Measurements from ENCODE around the gene ANLN.

Gene ANLN

GRCh38 chr7:36430186-36430585 lies 40.5 kb downstream of the ANLN start:
- 90% methylated on average over 1 of the region's 2 CpGs for WGBS
- Histone ChIP-seq H2BK120ac (ENCODE audit: low read depth, low read length) (no peak overlapping the region), H3K23ac (ENCODE audit: low read length in 2 of 2) (no peak overlapping the region), H3K18ac (ENCODE audit: low read depth in 1 of 2, low read length in 2 of 2) (no peak overlapping the region), H4K8ac (ENCODE audit: low read length) (no peak overlapping the region), H3K27me3 (ENCODE audit: control insufficient read depth in 1 of 2, insufficient read depth in 1 of 2, low read length in 2 of 2) (no peaks in the 10 kb centered on the region), H2AFZ (ENCODE audit: low read depth, low read length) (no peak overlapping the region), H4K91ac (ENCODE audit: low read length) (no peak overlapping the region), H3K4me2 (ENCODE audit: low read length, poor library complexity, severe bottlenecking) (no peak overlapping the region), H2BK15ac (ENCODE audit: low read depth, poor library complexity, severe bottlenecking) (no peak overlapping the region), H2BK12ac (ENCODE audit: low read length in 2 of 2) (no peak overlapping the region), H2BK5ac (ENCODE audit: low read depth, low read length, poor library complexity, severe bottlenecking) (no peak overlapping the region), H3K9me3 (ENCODE audit: control insufficient read depth, low read length) (peaks cover 7% of the 10 kb centered on the region), H3K27ac (ENCODE audit: low read length, poor library complexity, severe bottlenecking) (no peak overlapping the region), H3K14ac (ENCODE audit: low read length in 2 of 2) (no peak overlapping the region), H3K4me3 (ENCODE audit: insufficient read depth in 1 of 2, low read depth in 1 of 2, low read length in 2 of 2) (no peak overlapping the region), H2AK5ac (ENCODE audit: low read length, severe bottlenecking) (no peak overlapping the region), H3K9ac (ENCODE audit: low read length) (no peak overlapping the region), H3K4me1 (ENCODE audit: control insufficient read depth, insufficient read depth, low read depth, low read length) (no peaks in the 10 kb centered on the region), H3K36me3 (ENCODE audit: control insufficient read depth in 1 of 2, insufficient read depth in 2 of 2, low read depth in 1 of 2, low read length in 2 of 2) (peaks cover 2 to 14% of the 10 kb centered on the region in 2 experiments), H3K79me1 (replicated peaks; ENCODE audit: low read length, poor library complexity, severe bottlenecking) (peaks cover 12% of the 10 kb centered on the region), H3K4ac (ENCODE audit: low read depth in 1 of 2, low read length in 2 of 2) (no peak overlapping the region)
- no peak for DNase-seq

GRCh38 chr7:36430881-36431280 lies 41.2 kb downstream of the ANLN start:
- H3K18ac ChIP-seq (ENCODE audit: low read depth in 1 of 2, low read length in 2 of 2) = no peak overlapping the region
- H3K27ac ChIP-seq (ENCODE audit: low read length, poor library complexity, severe bottlenecking) = no peak overlapping the region
- H3K27me3 ChIP-seq (ENCODE audit: control insufficient read depth in 1 of 2, insufficient read depth in 1 of 2, low read length in 2 of 2) = no peaks in the 10 kb centered on the region
- no peak overlapping the region for H4K91ac ChIP-seq (ENCODE audit: low read length)
- no peak overlapping the region for H2BK15ac ChIP-seq (ENCODE audit: low read depth, poor library complexity, severe bottlenecking)
- peaks cover 2 to 14% of the 10 kb centered on the region in 2 experiments for H3K36me3 ChIP-seq (ENCODE audit: control insufficient read depth in 1 of 2, insufficient read depth in 2 of 2, low read depth in 1 of 2, low read length in 2 of 2)
- H2BK12ac ChIP-seq (ENCODE audit: low read length in 2 of 2) = no peak overlapping the region
- WGBS = 100% methylated on average over 1 of the region's 2 CpGs
- H3K23ac ChIP-seq (ENCODE audit: low read length in 2 of 2) = no peak overlapping the region
- no peak overlapping the region for H3K4me2 ChIP-seq (ENCODE audit: low read length, poor library complexity, severe bottlenecking)
- H2BK120ac ChIP-seq (ENCODE audit: low read depth, low read length) = no peak overlapping the region
- no peak overlapping the region for H3K14ac ChIP-seq (ENCODE audit: low read length in 2 of 2)
- peaks cover 12% of the 10 kb centered on the region for H3K79me1 ChIP-seq (replicated peaks; ENCODE audit: low read length, poor library complexity, severe bottlenecking)
- no peak overlapping the region for H2BK5ac ChIP-seq (ENCODE audit: low read depth, low read length, poor library complexity, severe bottlenecking)
- no peak overlapping the region for H2AK5ac ChIP-seq (ENCODE audit: low read length, severe bottlenecking)
- no peaks in the 10 kb centered on the region for H3K4me1 ChIP-seq (ENCODE audit: control insufficient read depth, insufficient read depth, low read depth, low read length)
- no peak for DNase-seq
- peaks cover 7% of the 10 kb centered on the region for H3K9me3 ChIP-seq (ENCODE audit: control insufficient read depth, low read length)
- no peak overlapping the region for H3K4me3 ChIP-seq (ENCODE audit: insufficient read depth in 1 of 2, low read depth in 1 of 2, low read length in 2 of 2)
- no peak overlapping the region for H3K4ac ChIP-seq (ENCODE audit: low read depth in 1 of 2, low read length in 2 of 2)
- H4K8ac ChIP-seq (ENCODE audit: low read length) = no peak overlapping the region
- H2AFZ ChIP-seq (ENCODE audit: low read depth, low read length) = no peak overlapping the region
- H3K9ac ChIP-seq (ENCODE audit: low read length) = no peak overlapping the region

DNA sequence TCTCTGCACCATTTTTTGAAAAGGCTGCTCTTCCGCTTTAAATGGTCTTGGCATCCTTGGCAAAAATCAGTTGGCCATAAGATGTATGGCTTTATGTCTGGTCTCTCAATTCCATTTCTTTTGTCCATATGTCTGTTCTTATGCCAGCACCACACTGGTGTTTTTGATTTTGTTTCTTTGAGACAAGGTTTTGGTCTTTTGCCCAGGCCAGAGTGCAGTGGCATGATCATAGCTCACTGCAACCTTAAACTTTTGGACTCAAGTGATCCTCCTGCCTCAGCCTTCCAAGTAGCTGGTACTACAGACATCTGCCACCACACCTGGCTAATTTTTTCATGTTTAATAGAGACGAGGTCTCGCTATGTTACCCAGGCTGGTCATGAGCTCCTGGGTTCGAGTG lies 48.5 kb downstream of the ANLN start:
- H3K18ac ChIP-seq (ENCODE audit: low read depth in 1 of 2, low read length in 2 of 2) = no peak overlapping the region
- no peak overlapping the region for H3K9ac ChIP-seq (ENCODE audit: low read length)
- H2BK12ac ChIP-seq (ENCODE audit: low read length in 2 of 2) = no peak overlapping the region
- H3K27me3 ChIP-seq (ENCODE audit: control insufficient read depth in 1 of 2, insufficient read depth in 1 of 2, low read length in 2 of 2) = no peaks in the 10 kb centered on the region
- H4K8ac ChIP-seq (ENCODE audit: low read length) = no peak overlapping the region
- no peak overlapping the region for H3K4ac ChIP-seq (ENCODE audit: low read depth in 1 of 2, low read length in 2 of 2)
- H4K91ac ChIP-seq (ENCODE audit: low read length) = no peak overlapping the region
- H3K36me3 ChIP-seq (ENCODE audit: control insufficient read depth in 1 of 2, insufficient read depth in 2 of 2, low read depth in 1 of 2, low read length in 2 of 2) = no peaks in the 10 kb centered on the region
- H3K79me1 ChIP-seq (replicated peaks; ENCODE audit: low read length, poor library complexity, severe bottlenecking) = peaks cover 27% of the 10 kb centered on the region
- H3K23ac ChIP-seq (ENCODE audit: low read length in 2 of 2) = no peak overlapping the region
- H2AK5ac ChIP-seq (ENCODE audit: low read length, severe bottlenecking) = no peak overlapping the region
- H2BK120ac ChIP-seq (ENCODE audit: low read depth, low read length) = no peak overlapping the region
- H2AFZ ChIP-seq (ENCODE audit: low read depth, low read length) = no peak overlapping the region
- no peaks in the 10 kb centered on the region for H3K9me3 ChIP-seq (ENCODE audit: control insufficient read depth, low read length)
- no peak overlapping the region for H3K27ac ChIP-seq (ENCODE audit: low read length, poor library complexity, severe bottlenecking)
- no peak for DNase-seq
- H3K14ac ChIP-seq (ENCODE audit: low read length in 2 of 2) = no peak overlapping the region
- no peak overlapping the region for H2BK5ac ChIP-seq (ENCODE audit: low read depth, low read length, poor library complexity, severe bottlenecking)
- peak overlapping the region; percentile 80 for H2BK15ac ChIP-seq (ENCODE audit: low read depth, poor library complexity, severe bottlenecking)
- peaks cover 2% of the 10 kb centered on the region for H3K4me1 ChIP-seq (ENCODE audit: control insufficient read depth, insufficient read depth, low read depth, low read length)
- no peak overlapping the region for H3K4me3 ChIP-seq (ENCODE audit: insufficient read depth in 1 of 2, low read depth in 1 of 2, low read length in 2 of 2)
- H3K4me2 ChIP-seq (ENCODE audit: low read length, poor library complexity, severe bottlenecking) = no peak overlapping the region
- 98% methylated on average over 4 of the region's 4 CpGs for WGBS

DNA sequence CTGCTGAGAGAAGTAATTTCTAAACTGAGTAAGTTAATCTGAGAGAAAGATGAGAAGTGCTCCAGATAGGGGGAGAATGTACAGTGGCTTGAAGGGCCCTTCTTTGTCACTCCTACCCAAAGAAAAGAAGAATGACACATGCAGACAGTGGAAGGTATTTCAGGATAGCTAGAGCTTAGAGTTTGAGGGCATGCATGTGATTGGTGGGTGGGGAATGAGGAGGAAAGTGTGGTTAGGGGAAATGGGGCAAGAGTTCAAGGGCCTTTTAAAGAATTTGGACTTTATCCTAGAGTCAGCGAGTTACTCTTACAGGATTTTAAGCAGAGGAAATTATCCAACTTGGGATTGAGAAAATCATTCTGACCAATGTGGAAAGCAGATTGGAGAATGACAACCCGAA lies 50.0 kb downstream of the ANLN start:
- H3K4me3 ChIP-seq (ENCODE audit: insufficient read depth in 1 of 2, low read depth in 1 of 2, low read length in 2 of 2) = no peak overlapping the region
- DNase-seq = no peak
- H2BK15ac ChIP-seq (ENCODE audit: low read depth, poor library complexity, severe bottlenecking) = no peak overlapping the region
- no peak overlapping the region for H2BK5ac ChIP-seq (ENCODE audit: low read depth, low read length, poor library complexity, severe bottlenecking)
- H2AK5ac ChIP-seq (ENCODE audit: low read length, severe bottlenecking) = no peak overlapping the region
- H3K79me1 ChIP-seq (replicated peaks; ENCODE audit: low read length, poor library complexity, severe bottlenecking) = peaks cover 24% of the 10 kb centered on the region
- H3K27me3 ChIP-seq (ENCODE audit: control insufficient read depth in 1 of 2, insufficient read depth in 1 of 2, low read length in 2 of 2) = no peaks in the 10 kb centered on the region
- H2BK12ac ChIP-seq (ENCODE audit: low read length in 2 of 2) = no peak overlapping the region
- peak overlapping the region; percentile 19 for H2BK120ac ChIP-seq (ENCODE audit: low read depth, low read length)
- no peaks in the 10 kb centered on the region for H3K36me3 ChIP-seq (ENCODE audit: control insufficient read depth in 1 of 2, insufficient read depth in 2 of 2, low read depth in 1 of 2, low read length in 2 of 2)
- 94% methylated on average over 2 of the region's 2 CpGs for WGBS
- no peaks in the 10 kb centered on the region for H3K9me3 ChIP-seq (ENCODE audit: control insufficient read depth, low read length)
- no peak overlapping the region for H3K4me2 ChIP-seq (ENCODE audit: low read length, poor library complexity, severe bottlenecking)
- H3K18ac ChIP-seq (ENCODE audit: low read depth in 1 of 2, low read length in 2 of 2) = no peak overlapping the region
- no peak overlapping the region for H3K4ac ChIP-seq (ENCODE audit: low read depth in 1 of 2, low read length in 2 of 2)
- no peak overlapping the region for H3K9ac ChIP-seq (ENCODE audit: low read length)
- no peak overlapping the region for H4K91ac ChIP-seq (ENCODE audit: low read length)
- H3K4me1 ChIP-seq (ENCODE audit: control insufficient read depth, insufficient read depth, low read depth, low read length) = peaks cover 2% of the 10 kb centered on the region
- no peak overlapping the region for H2AFZ ChIP-seq (ENCODE audit: low read depth, low read length)
- H3K27ac ChIP-seq (ENCODE audit: low read length, poor library complexity, severe bottlenecking) = no peak overlapping the region
- H3K14ac ChIP-seq (ENCODE audit: low read length in 2 of 2) = no peak overlapping the region
- no peak overlapping the region for H3K23ac ChIP-seq (ENCODE audit: low read length in 2 of 2)
- no peak overlapping the region for H4K8ac ChIP-seq (ENCODE audit: low read length)

Measured in mesenchymal stem cell (in vitro differentiated cells and primary cell).